K562 (cell line): Measurements from ENCODE around the gene ENC1. TPM values are rescaled to one million over a fixed set of nuclear protein-coding genes. Genes with fewer than 3 reads are reported as not detected.

Source experiments
- ATAC-seq: fragments of 200-7000 bp; cut with Tn5 transposase; 3 replicates; pipeline ENCODE4 v1.9.1; 2020; ENCODE audit warnings: moderate library complexity
- BruUV-seq: library from RNA; stranded (reverse); fragments of 400-500 nt; replicated peaks from 2 replicates; lab custom pipeline; 2021; lab: Mats Ljungman, UMichigan
- CTCF ChIA-PET: fragments of 300-600 bp; formaldehyde crosslinking; extraction: SDS; loops from one replicate; lab custom pipeline; 2021; ENCODE audit warnings: low intra/inter-chr PET ratio; lab: Yijun Ruan, JAX
- POLR2A ChIA-PET: fragments of 300-600, 350-650 bp; sonication (Branson Sonifier 250); formaldehyde crosslinking; extraction: SDS; loops from one replicate; lab custom pipeline; 2021; ENCODE audit warnings: antibody characterized with exemption, inconsistent platforms; lab: Yijun Ruan, JAX
- DNase-seq, 4 experiments: peaks; one replicate each; pipeline versions ENCODE4 v3.0.0 to v3.0.0-alpha.2; 2011 to 2018; ENCODE audit warnings: low spot score in 3 of 4, mixed read lengths in 3 of 4; ENCODE audit errors: extremely low read depth in 1 of 4
- FAIRE-seq: peaks from 2 replicates; lab custom pipeline; 2011; peaks lifted over from hg19 to GRCh38; lab: Jason Lieb, UNC
- H2AFZ ChIP-seq: 2 replicates; pipeline ENCODE4 v1.6.0; 2011; ENCODE audit warnings: low read depth, low read length, control low read depth, inconsistent platforms
- H3K27ac ChIP-seq: fragments of 200-600 bp; 3 replicates; pipeline ENCODE4 v1.8.0; 2011; ENCODE audit warnings: low read depth, mild to moderate bottlenecking, control low read depth, inconsistent platforms, low read length, moderate library complexity, mixed read lengths; ENCODE audit errors: extremely low read depth
- H3K27me3 ChIP-seq, 2 experiments: fragments of 300-600 bp in 1 of 2; 2 replicates in 1 of 2; 3 replicates in 1 of 2; pipeline versions ENCODE4 v1.6.0 to v1.8.0; 2011; ENCODE audit warnings: inconsistent platforms in 2 of 2, low read length in 2 of 2, mild to moderate bottlenecking in 1 of 2, mixed read lengths in 1 of 2, moderate library complexity in 1 of 2; ENCODE audit not compliant: control insufficient read depth in 2 of 2, insufficient read depth in 2 of 2
- H3K36me3 ChIP-seq: fragments of 300-600 bp; 3 replicates; pipeline ENCODE4 v1.8.0; 2011; ENCODE audit warnings: mild to moderate bottlenecking, low read length, inconsistent platforms; ENCODE audit not compliant: control insufficient read depth, insufficient read depth
- H3K4me1 ChIP-seq, 2 experiments: fragments of 200-600 bp in 1 of 2; replicated peaks in 1 of 2; 2 replicates in 1 of 2; 3 replicates in 1 of 2; pipeline versions ENCODE4 v1.5.1 to v1.8.0; 2011; ENCODE audit warnings: inconsistent platforms in 2 of 2, low read length in 2 of 2, mild to moderate bottlenecking in 1 of 2, mixed read lengths in 1 of 2, moderate library complexity in 1 of 2; ENCODE audit not compliant: control insufficient read depth in 2 of 2, insufficient read depth in 2 of 2
- H3K4me2 ChIP-seq: 2 replicates; pipeline ENCODE4 v1.6.1; 2011; ENCODE audit warnings: low read length, control low read depth, inconsistent platforms, mixed read lengths; ENCODE audit not compliant: insufficient read depth
- H3K4me3 ChIP-seq: fragments of 200-600 bp; sonication (generic), shearing (Covaris generic); 2 replicates; pipeline ENCODE4 v1.5.1; 2016; ENCODE audit warnings: control low read depth, inconsistent platforms
- H3K79me2 ChIP-seq: fragments of 200-600 bp; 3 replicates; pipeline ENCODE4 v1.8.0; 2011; ENCODE audit warnings: low read length, inconsistent platforms; ENCODE audit not compliant: control insufficient read depth, insufficient read depth
- H3K9ac ChIP-seq, 2 experiments: 2 replicates each; pipeline versions ENCODE4 v1.6.0 to v1.6.1; 2011; ENCODE audit warnings: low read depth in 2 of 2, low read length in 2 of 2, control low read depth in 1 of 2, inconsistent platforms in 1 of 2, mild to moderate bottlenecking in 1 of 2, mixed read lengths in 1 of 2; ENCODE audit not compliant: insufficient read depth in 1 of 2
- H3K9me1 ChIP-seq: one replicate; pipeline ENCODE4 v1.6.0; 2011; ENCODE audit warnings: inconsistent platforms, mild to moderate bottlenecking, low read length, moderate library complexity; ENCODE audit not compliant: control insufficient read depth, insufficient read depth
- H3K9me3 ChIP-seq: replicated peaks from 2 replicates; pipeline ENCODE4 v1.5.1; 2011; ENCODE audit warnings: low read depth, low read length, inconsistent platforms; ENCODE audit not compliant: control insufficient read depth, insufficient read depth
- H4K20me1 ChIP-seq: replicated peaks from 2 replicates; pipeline ENCODE4 v1.6.1; 2011; ENCODE audit warnings: low read length, inconsistent platforms, mixed read lengths; ENCODE audit not compliant: control insufficient read depth, insufficient read depth
- RFX1 ChIP-seq: fragments of 450-650 bp; IDR thresholded peaks from 2 replicates; pipeline ENCODE4 v1.6.1; 2016; ENCODE audit warnings: mild to moderate bottlenecking, moderate library complexity
- ZNF212 ChIP-seq: fragments of 450-650 bp; formaldehyde crosslinking; IDR thresholded peaks from 2 replicates; pipeline ENCODE4 v1.4.0; 2020; ENCODE audit warnings: mild to moderate bottlenecking
- WGBS: fragments of 100-300 bp; shearing (Covaris generic); methylation state at CpG from one replicate; pipeline ENCODE4 v1.1.6; 2016; ENCODE audit warnings: low coverage, mixed read lengths; ENCODE audit not compliant: insufficient coverage; ENCODE audit errors: missing lambda C conversion rate; 5-methylcytosine and 5-hydroxymethylcytosine counted together
- in situ Hi-C: fragments of 300-500 bp; cut with MboI; formaldehyde crosslinking; loops from 4 replicates; pipeline ENCODE4 v1.15.0; 2018; ENCODE audit warnings: inconsistent platforms, mixed read lengths
- intact Hi-C: fragments of 100-400 bp; cut with micrococcal nuclease; formaldehyde crosslinking; loops from 2 replicates; pipeline ENCODE4 v1.14.2; 2022
- polyA plus RNA-seq, 8 experiments: library from polyadenylated mRNA; depleted of rRNA in 4 of 8; stranded (reverse) in 5 of 8; unstranded in 3 of 8; fragments of >200 nt; fragmentation: Nextera tagmentation in 2 of 8; fragmentation: Illumina TruSeq in 1 of 8; extraction: Ambion mirVana in 2 of 8; extraction: Trizol in 1 of 8; gene quantifications; 2 replicates each; pipeline versions ENCODE4 v1.2.1 to v1.2.3, GENCODE V29; 2011 to 2014; ENCODE audit warnings: inconsistent platforms in 1 of 8, missing spikeins in 1 of 8
- total RNA-seq, 7 experiments: library from RNA; depleted of rRNA in 6 of 7; stranded (reverse); fragments of >200 nt in 6 of 7; fragmentation: Illumina TruSeq in 2 of 7; extraction: Trizol in 2 of 7; gene quantifications; 2 replicates each; pipeline versions ENCODE4 v1.2.1 to v1.2.3, GENCODE V29; 2011 to 2021; ENCODE audit warnings: low replicate concordance in 1 of 7
- TF ChIP-seq, protein P1 (sequence below), 2 experiments: fragments of 150-350 bp in 1 of 2; IDR thresholded peaks; 2 replicates each; pipeline ENCODE4 v1.6.1; 2012 to 2016; ENCODE audit warnings: low read depth in 2 of 2, low read length in 2 of 2, mild to moderate bottlenecking in 1 of 2, moderate library complexity in 1 of 2

Gene ENC1
- total and polyA plus RNA-seq, 9 of the 15 experiments (the other 6 are each of a cell fraction or from before 2014, with no cell fraction given) = 0.17 to 3.2 (median 0.97) TPM

DNA sequence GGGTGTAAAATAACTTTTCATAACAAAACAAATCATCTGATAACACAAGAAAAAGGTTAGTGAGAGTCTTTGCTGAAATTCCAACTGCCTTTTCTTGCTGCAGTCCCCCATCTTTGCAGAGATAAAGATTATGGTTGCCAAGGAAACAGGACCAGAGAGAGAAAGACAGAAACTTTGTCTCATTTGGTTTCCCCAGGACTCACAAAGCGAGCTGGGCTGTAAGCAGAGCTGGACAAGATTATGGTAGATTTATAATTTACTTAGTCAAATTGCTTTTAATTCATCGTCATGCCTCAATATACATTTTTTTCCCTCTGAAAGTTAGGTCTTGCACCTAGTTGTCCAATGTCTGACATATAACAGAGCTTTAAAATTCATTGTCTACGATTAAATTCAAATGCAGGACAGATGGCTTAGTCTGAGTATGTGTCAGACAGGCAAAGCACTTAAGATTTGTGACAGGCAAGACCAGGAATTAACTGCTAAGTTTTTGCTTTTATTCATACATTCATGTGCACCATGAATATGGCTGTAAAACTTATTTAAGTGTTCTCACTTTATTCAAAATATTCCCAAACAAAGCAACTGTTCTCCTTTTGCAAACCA lies 17.4 kb downstream of the ENC1 start:
- no peak overlapping the region for H3K4me3 ChIP-seq
- in situ Hi-C loops (no loop called here), intact Hi-C loops (no loop called here)
- H4K20me1 ChIP-seq = no peaks in the 10 kb centered on the region
- WGBS = 5% methylated on average over 3 of the region's 3 CpGs
- H3K27ac ChIP-seq = no peak overlapping the region
- no peaks in the 10 kb centered on the region for H3K36me3 ChIP-seq
- no peak for ATAC-seq
- no peak overlapping the region for H2AFZ ChIP-seq
- no peak for FAIRE-seq
- H3K9me3 ChIP-seq = no peaks in the 10 kb centered on the region; the same call in 1 of the 2 replicates
- no peaks in the 10 kb centered on the region for H3K79me2 ChIP-seq
- H3K4me2 ChIP-seq = no peak overlapping the region
- CTCF ChIA-PET = no interaction called here
- H3K9ac ChIP-seq = no peak overlapping the region
- H3K4me1 ChIP-seq = no peaks in the 10 kb centered on the region
- BruUV-seq = no TSS peak
- TF ChIP-seq, protein P1, sequence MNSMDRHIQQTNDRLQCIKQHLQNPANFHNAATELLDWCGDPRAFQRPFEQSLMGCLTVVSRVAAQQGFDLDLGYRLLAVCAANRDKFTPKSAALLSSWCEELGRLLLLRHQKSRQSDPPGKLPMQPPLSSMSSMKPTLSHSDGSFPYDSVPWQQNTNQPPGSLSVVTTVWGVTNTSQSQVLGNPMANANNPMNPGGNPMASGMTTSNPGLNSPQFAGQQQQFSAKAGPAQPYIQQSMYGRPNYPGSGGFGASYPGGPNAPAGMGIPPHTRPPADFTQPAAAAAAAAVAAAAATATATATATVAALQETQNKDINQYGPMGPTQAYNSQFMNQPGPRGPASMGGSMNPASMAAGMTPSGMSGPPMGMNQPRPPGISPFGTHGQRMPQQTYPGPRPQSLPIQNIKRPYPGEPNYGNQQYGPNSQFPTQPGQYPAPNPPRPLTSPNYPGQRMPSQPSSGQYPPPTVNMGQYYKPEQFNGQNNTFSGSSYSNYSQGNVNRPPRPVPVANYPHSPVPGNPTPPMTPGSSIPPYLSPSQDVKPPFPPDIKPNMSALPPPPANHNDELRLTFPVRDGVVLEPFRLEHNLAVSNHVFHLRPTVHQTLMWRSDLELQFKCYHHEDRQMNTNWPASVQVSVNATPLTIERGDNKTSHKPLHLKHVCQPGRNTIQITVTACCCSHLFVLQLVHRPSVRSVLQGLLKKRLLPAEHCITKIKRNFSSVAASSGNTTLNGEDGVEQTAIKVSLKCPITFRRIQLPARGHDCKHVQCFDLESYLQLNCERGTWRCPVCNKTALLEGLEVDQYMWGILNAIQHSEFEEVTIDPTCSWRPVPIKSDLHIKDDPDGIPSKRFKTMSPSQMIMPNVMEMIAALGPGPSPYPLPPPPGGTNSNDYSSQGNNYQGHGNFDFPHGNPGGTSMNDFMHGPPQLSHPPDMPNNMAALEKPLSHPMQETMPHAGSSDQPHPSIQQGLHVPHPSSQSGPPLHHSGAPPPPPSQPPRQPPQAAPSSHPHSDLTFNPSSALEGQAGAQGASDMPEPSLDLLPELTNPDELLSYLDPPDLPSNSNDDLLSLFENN (IDR thresholded peaks at IDR 0.05; ENCODE audit: low read depth in 2 of 2, low read length in 2 of 2) = no peak
- TF ChIP-seq ZNF212 (CRISPR knock-in tag) (no peak), RFX1 (peak; percentile 56)
- H3K9me1 ChIP-seq = no peaks in the 10 kb centered on the region
- no peak for DNase-seq
- H3K27me3 ChIP-seq = peaks cover 4 to 15% of the 10 kb centered on the region in 2 experiments; a peak in 4 of 5 replicates
- POLR2A ChIA-PET = interaction anchor here (1.4 kb wide), 1 partner anchor 17 kb away, joined by 5 read pairs; the partner anchor contains the start of gene ENC1
